Putamen (tissue), 1 donor: ENCODE data around the gene PRPSAP2.
"Not testable (repeated sequence)": the region's sequence is repeated elsewhere in the genome, so short reads cannot be mapped to it uniquely, and the experiment has no call there.

Experiments used
- DNase-seq: peaks from one replicate; pipeline ENCODE4 v3.0.0-alpha.2; 2016; ENCODE audit warnings: low spot score

Gene PRPSAP2

GRCh38 chr17:18889658-18890057 lies 31.7 kb downstream of the PRPSAP2 start:
- DNase-seq: no peak

GRCh38 chr17:18891541-18891940 lies 33.6 kb downstream of the PRPSAP2 start:
- DNase-seq: no peak

DNA sequence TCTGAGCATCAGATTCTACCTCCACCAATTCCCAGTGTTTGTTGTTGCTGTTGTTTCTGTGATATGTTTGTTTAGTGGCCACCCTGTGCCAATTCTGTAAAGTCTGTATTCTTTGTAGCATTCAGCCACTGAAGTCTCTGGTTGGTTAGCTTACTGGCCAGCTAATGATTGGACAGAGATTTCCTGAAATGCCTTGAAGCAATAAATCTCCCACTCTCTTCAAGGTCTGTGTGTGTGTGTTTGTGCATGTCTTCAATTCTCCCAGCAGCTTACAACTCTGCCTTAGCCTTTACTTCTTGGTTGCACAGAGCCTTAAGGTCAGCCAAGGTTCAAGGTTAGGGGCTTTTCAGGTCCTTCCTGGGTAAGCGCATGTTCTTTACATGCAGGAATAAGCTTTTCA lies 38.2 kb downstream of the PRPSAP2 start:
- DNase-seq: no peak

- no peak for DNase-seq
Observed at GRCh38 chr17:18896947-18897346, 39.0 kb downstream of the PRPSAP2 start.

GRCh38 chr17:18904482-18904881 lies 46.6 kb downstream of the PRPSAP2 start:
- DNase-seq: peak; percentile 2

DNA sequence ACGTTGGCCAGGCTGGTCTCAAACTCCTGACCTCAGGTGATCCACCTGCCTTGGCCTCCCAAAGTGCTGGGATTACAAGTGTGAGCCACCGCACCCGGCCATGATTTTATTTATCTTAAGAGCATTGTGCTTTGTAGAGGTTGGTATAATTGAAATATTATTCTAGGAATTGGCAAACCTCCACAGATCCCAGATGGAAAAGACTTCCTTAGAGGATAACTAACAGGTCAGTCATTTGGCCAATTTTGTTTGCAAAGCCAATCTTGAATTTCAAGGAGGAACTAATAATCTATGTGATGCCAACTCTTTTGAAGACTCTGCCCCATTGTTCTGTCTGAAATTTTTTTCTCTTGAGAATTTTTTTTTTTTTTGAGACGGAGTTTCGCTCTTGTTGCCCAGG lies 47.3 kb downstream of the PRPSAP2 start:
- DNase-seq: no peak

DNA sequence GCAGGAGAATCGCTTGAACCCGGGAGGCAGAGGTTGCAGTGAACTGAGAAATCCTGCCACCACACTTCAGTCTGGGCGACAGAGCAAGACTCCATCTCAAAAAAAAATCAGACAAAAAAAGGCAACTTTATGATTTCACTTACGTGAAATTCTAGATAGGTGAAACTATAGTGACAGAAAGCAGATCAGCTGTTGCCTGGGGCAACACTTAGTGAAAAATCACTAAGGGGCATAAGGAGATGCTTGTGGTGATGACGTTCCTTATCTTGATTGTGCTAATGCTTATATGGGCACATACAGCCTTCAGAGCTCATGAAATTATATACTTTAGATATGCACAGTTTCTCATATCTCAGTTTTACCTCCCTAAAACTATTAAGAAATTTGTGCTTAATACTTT lies 52.4 kb downstream of the PRPSAP2 start:
- DNase-seq: no peak

DNA sequence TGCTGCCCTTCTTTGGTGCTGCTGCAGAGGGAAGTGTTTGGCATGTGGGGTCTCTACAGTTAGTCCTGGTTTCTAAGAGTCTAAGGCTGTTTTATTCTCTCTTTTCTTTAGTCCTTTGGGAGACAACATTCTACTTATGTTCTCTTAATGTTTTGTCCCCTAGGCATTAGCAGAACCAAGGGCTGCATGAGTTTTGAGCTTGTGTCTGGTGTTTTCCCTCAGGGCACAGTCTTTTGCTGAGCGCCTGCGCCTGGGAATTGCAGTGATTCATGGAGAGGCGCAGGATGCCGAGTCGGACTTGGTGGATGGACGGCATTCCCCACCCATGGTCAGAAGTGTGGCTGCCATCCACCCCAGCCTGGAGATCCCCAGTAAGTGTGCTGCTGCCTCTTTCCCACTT lies 53.0 kb downstream of the PRPSAP2 start:
- DNase-seq: no peak

DNA sequence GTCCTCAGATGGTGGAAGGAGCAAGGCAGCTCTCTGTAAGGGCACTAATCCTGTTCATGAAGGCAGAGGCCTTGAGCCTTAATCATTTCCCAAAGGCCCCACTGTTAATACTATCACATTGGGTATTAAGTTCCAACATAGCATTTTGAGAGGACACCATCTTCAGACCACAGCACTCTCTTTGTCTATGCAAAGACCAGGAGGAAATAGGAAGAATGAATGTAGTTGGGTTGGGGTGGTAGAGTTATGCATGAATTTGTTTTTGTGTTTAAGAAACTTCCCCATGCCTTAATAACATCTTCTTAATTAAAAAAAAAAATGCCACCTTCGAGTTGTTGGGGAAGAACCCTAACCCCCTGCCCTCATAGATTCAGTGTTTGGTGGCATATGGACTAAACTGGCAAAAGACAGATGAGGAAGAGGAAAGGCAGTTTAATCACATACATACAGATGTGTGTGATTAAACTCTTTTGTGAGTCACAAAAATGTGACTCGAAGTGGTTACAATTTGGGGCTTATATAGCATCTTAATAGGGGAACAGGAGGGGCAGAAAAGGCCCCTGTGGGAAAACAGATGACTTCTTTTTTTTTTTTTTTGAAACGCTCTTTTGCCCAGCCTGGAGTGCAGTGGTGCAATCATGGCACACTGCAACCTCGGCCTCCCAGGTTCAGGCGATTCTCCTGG lies 59.0 kb downstream of the PRPSAP2 start:
- no peak for DNase-seq

- no peak for DNase-seq
Observed at GRCh38 chr17:18917506-18918032, 59.6 kb downstream of the PRPSAP2 start.

DNA sequence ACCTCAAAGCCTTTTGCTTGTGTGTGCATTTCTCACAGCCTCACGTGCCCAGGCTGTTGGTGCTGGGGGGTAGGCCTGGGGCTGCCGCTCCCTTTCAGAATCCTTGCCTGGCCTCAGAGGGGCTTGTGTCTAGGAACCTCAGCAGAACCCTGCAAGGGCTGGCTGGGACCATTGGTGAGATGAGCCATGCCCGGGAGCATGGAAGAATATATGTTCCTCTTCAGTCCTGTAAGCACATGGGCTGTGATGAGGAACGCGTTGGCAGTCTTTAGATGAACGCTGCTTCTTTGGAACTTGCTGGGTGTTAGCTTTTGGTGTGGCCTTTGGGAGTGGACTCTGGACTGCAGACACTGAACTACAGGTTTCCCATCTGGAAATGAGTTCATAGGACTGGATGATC lies 62.0 kb downstream of the PRPSAP2 start:
- no peak for DNase-seq

DNA sequence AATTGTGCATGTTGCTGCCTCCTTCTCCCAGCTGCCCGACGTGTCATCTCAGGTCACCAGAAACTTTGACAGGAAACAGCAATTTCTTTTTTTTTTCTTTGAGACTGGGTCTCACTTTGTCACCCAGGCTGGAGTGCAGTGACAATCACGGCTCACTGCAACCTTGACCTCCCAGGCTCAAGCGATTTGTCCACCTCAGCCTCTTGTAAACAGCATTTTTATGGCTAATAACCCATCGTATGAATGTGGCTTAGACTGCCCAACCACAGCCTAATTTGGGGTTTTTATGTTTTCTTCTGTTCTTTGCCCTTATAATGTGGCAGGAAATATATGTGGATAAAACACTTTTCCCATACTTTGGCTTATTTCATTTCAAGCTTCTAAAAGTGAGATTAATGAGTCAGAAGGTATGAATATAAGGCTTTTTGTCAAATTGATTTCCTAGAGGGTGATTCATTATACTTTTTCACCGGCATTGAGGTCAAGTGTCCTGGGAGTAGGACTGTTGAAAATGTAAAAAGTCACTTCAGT lies 63.0 kb downstream of the PRPSAP2 start:
- no peak for DNase-seq

DNA sequence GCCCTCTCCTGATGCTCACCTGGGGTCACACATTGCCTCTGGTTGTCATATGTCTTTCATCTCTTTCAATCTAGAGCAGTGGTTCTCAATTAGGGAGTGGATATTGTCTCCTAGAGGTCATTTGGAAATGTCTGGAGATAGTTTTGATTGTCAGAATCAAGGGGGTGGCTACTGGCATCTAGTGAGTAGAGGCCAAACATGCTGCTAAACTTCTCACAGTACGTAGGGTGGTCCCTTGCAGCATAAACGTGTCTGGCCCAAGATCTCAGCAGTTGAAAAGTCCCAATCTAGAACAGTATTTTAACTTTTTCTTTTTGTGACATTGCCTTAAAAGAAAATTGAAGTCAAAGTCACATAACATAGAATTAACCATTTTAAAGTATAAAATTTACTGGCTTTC lies 63.6 kb downstream of the PRPSAP2 start:
- no peak for DNase-seq

- DNase-seq: no peak
Observed at GRCh38 chr17:18921912-18922451, 64.1 kb downstream of the PRPSAP2 start.

DNA sequence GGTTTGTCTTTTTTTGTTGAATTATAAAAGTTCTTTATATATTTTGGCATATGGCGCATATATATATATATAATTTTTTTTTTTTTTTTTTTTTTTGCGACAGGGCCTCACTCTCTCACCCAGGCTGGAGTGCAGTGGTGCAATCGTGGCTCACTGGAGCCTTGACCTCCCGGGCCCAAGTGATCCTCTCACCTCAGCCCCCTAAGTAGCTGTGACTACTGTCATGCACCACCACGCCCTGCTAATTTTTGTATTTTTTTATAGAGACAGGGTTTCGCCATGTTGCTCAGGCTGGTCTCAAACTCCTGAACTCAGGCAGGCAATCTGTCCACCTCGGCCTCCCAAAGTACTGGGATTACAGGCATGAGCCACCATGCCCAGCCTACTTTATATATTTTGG lies 64.7 kb downstream of the PRPSAP2 start:
- DNase-seq: not testable (repeated sequence)

- DNase-seq: no peak
Observed at GRCh38 chr17:18925187-18925586, 67.3 kb downstream of the PRPSAP2 start.

GRCh38 chr17:18928628-18929125 lies 70.7 kb downstream of the PRPSAP2 start:
- no peak for DNase-seq

DNA sequence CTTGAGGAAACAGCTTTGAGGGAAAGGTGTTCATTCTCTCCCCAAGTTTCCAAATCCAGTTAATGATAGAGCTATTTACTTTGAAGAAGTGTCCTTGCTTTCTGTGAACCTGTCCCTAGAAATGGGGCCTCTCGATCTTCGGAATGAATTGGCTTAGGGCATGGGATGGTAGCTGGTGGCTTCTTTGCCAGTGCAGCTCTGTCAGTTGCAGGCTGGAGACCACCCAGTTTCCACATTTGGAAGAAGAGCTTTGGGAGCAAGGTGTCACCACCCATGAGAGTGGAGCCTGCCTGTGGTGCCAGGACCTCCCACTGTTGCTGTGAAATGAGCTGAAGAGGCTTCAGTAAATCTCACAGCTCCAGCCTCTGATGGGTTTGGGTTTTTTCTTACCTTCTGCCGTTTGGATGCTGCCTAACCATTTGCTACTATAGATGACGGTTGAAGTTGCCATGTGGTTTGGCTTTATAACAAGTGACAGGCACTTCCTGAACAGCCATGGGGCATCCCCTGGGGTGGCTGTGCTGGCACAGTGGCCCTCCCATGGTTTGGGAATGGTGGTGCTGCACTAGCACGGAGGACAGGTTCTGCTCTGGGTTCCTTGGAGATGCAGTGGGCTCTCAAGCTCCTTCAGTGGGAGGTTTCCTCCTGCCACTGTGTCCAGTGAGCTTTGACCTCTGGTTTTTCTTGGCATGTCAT lies 74.6 kb downstream of the PRPSAP2 start:
- no peak for DNase-seq

DNA sequence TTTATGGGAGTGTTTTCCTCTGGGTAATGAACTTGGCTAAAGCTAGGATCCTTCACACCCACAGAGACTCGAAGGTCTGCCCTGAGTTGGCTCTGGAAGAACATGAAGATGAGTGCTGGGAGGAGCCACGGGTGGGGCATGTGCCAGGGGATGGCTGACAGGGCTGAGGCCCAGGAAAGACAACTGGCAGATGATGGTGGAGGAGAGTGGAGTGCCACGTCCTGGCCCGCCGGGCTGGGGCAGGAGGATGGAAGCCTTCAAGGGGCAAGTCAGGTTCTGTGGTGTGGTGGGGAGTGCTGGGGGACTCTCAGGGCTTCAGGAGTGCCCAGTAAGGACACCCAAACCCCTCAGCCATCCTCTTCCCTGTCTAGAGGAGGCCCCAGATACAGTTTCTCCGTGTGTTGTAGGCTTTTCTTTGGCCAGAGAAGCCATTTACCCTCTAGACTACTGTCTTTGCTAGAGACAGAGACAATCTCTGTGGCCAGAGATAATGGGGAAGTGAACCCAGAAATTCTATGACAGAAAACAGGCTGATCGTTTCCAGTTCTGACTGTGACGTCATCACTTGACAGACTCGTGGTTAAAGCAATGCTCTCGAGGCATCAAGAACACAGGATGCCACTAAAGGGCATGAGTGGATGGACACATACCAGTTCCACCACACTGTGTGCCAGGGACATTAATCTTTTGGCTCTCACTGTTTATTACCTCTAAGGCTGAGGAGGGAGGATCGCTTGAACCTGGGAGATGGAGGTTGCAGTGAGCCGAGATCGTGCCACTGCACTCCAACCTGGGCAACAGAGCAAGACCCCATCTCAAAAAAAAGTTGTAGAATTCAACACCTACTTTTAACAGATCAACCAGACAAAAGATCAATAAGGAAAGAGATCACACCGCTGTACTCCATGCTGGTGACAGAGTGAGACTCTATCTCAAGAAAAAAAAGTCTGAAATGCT lies 75.4 kb downstream of the PRPSAP2 start:
- no peak for DNase-seq

DNA sequence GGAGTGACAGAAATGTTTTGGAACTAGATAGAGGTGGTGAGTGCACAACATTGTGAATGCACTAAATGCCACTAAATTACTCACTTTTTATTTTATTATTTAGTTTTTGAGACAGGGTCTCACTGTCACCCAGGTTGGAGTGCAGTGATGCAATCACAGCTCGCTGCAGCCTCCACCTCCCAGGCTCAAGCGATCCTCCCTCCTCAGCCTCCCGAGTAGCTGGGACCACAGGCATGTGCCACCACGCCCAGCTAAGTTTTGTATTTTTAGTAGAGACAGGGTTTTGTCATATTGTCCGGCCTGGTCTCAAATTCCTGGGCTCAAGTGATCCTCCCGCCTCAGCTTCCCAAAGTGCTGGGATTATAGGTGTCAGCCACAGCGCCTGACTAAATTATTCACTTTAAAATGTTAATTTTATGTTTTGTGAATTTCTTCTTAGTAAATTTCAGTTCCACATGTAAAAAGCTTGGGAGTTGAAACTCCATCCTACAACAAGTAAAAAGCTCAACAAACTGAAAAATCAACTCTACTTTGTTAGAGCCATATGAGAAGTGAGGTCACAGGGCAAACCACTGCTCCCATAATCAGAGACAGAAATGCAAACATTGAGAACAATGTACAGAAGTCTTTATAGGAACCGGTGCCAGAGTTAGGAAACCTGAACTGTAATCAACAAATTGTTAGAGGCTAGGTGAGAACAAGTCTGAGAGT lies 80.2 kb downstream of the PRPSAP2 start:
- no peak for DNase-seq

GRCh38 chr17:18938692-18939023 lies 80.7 kb downstream of the PRPSAP2 start:
- DNase-seq: no peak
